ENCODE measurements around the gene SMARCA5.

The SMARCA5 gene

GRCh38 chr4:143539670-143540023, 26.1 kb downstream of the SMARCA5 start:
- no peak for DNase-seq

DNA sequence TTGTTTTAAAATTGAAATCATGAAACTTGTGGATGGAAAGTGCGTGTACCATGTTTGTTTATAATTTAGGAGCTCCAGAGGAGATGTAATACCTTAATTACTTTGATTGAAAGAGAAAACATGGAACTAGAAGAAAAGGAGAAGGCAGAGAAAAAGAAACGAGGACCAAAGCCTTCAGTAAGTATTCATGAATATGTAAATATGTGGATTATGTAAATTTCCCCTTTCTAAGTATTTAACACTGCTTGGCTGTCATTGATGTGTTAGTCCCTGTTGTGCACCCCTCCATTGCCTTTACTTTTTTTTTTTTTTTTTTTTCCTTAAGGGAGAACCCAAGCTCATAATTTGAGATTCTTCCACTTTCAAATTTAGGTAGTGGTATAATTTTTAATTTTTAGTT, 36.4 kb downstream of the SMARCA5 start:
- no peak for DNase-seq

- no peak for DNase-seq
Observed at GRCh38 chr4:143554728-143555597, 41.5 kb downstream of the SMARCA5 start.

GRCh38 chr4:143555676-143556075, 42.2 kb downstream of the SMARCA5 start:
- DNase-seq = no peak

- no peak for DNase-seq
Observed at GRCh38 chr4:143558286-143558685, 44.8 kb downstream of the SMARCA5 start.

DNA sequence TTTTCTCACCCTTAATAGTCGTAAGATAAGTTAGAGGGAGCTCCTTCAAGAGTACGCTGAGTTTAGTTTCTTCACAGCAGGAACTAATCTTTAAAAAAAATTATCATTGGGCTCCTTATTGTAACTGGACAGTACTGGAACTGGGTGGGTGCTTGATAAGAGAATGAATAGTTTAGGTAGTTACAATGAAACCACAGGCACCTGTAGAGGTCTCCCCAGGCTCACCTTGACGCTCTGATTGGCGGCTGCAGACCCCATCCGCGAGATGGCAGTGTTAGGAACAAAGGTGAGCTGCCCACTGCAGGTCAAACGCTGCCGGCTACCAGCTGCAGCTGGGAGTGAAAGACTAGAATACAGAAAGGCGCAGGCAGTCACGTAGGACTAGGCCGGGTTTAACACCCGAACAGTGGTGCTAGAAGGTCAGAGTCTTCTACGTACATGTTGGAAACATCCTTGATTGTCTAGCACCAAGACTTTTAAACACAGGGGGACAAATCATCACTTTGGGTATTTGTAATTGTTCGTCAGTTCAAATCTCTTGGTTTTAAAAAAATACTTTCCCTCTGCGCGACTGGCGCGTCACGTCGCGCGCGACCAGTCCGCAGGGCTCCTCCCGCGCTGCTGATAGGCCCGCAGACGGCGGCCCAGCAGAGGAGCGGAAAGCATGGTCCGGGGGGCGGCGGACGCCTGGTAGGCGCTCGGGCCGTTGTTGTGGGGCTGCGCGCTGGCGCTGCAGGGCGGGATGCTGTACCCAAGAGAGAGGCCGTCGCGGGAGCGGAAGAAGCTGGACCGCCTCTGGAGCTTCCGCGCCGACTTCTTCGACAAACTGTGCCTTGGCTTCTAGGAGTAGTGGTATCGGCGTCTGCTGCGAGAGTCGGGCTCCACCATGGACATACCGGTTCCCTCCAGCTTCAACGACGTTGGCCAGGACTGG, 45.6 kb downstream of the SMARCA5 start:
- DNase-seq = peak; percentile 77

GRCh38 chr4:143559757-143560147, 46.2 kb downstream of the SMARCA5 start:
- DNase-seq = no peak

GRCh38 chr4:143564472-143564871, 51.0 kb downstream of the SMARCA5 start:
- no peak for DNase-seq

GRCh38 chr4:143575331-143575730, 61.8 kb downstream of the SMARCA5 start:
- DNase-seq = no peak

GRCh38 chr4:143581331-143581946, 67.9 kb downstream of the SMARCA5 start:
- DNase-seq = no peak

- DNase-seq = no peak
Observed at GRCh38 chr4:143585548-143585947, 72.0 kb downstream of the SMARCA5 start.

GRCh38 chr4:143586080-143586479, 72.6 kb downstream of the SMARCA5 start:
- DNase-seq = no peak

DNA sequence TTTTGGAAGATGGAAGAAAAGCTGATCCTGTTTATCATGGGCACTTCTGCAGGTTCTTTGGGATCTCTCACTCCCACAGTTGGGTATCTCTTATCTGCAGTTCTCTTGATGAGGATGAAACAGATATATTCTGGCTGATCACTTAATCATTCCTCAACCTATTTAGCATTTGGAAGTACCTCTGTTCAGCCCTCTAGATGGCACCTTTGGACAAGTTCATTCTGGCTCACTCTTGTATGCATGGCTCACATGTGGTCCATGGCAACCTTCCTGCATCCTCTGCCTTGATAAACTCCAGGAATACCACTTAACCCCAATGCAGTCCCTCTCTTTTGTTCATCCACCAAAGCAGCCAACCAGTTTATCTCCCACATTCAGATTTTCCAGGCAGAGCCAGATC, 74.2 kb downstream of the SMARCA5 start:
- DNase-seq = no peak

DNA sequence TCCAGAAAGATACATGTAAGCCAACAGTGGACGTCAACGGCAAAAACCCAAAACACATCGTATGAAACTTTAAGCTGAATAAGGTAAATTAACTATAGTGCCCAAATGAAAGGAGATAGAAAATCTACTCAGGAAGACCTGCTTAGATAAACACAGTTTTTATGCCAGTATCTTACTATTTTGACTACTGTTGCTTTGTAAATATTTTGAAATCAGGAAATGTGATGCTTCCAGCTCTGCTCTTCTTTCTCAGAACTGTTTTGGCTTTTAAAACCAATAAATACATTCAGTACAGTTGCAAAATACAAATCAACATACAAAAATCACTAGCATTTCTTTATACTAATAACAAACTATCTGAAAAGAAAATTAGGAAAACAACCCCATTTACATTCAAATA, 83.8 kb downstream of the SMARCA5 start:
- no peak for DNase-seq

GRCh38 chr4:143598816-143599215, 85.3 kb downstream of the SMARCA5 start:
- no peak for DNase-seq

GRCh38 chr4:143599827-143600226, 86.3 kb downstream of the SMARCA5 start:
- DNase-seq = no peak

DNA sequence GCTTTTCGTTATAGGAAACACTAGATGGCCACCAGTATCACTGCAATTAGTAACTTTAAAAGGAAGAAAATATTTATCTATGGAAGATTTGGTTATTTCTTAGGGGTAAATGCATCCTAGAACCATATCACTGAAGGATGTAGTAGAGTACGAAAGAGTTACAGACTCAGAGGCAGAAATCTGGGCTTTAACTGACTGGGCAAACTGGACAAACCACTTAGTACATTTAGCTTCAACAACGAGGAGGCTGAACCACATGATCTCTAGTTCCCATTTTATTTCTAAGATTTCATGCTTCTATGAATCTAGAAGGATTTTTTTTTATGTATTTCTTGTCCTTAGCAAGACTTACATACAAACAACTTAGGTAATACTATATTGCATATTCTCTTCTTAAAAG, 93.0 kb downstream of the SMARCA5 start:
- no peak for DNase-seq
